GM23338 (cell line): ENCODE measurements around the gene CHCHD3. TPM values are rescaled to one million over a fixed set of nuclear protein-coding genes. Genes with fewer than 3 reads are reported as not detected.

Experiments
- ATAC-seq: fragments of 200-7000 bp; cut with Tn5 transposase; 3 replicates; pipeline ENCODE4 v1.9.1; 2020
- DNase-seq: peaks from one replicate; pipeline ENCODE4 v3.0.0-alpha.2; 2015; ENCODE audit warnings: low spot score
- H2AFZ ChIP-seq: fragments of 200-600 bp; sonication (generic); 2 replicates; pipeline ENCODE4 v1.8.0; 2016; ENCODE audit warnings: antibody characterized with exemption, mild to moderate bottlenecking, moderate library complexity
- H3F3A ChIP-seq: fragments of 200-600 bp; sonication (generic); replicated peaks from 2 replicates; pipeline ENCODE4 v1.8.0; 2017; ENCODE audit warnings: antibody characterized with exemption, mixed run types, low read depth
- H3K27ac ChIP-seq: fragments of 200-600 bp; sonication (generic); 2 replicates; pipeline ENCODE4 v1.6.1; 2016; ENCODE audit warnings: low read depth
- H3K27me3 ChIP-seq: fragments of 200-600 bp; sonication (generic); 2 replicates; pipeline ENCODE4 v1.8.0; 2016; ENCODE audit warnings: mild to moderate bottlenecking, mixed run types, moderate library complexity; ENCODE audit not compliant: insufficient read depth
- H3K36me3 ChIP-seq: fragments of 200-600 bp; sonication (generic); 2 replicates; pipeline ENCODE4 v1.8.0; 2016; ENCODE audit warnings: mild to moderate bottlenecking; ENCODE audit not compliant: insufficient read depth
- H3K4me1 ChIP-seq: fragments of 200-600 bp; sonication (generic); 2 replicates; pipeline ENCODE4 v1.8.0; 2016; ENCODE audit warnings: mild to moderate bottlenecking, moderate library complexity; ENCODE audit not compliant: insufficient read depth
- H3K4me2 ChIP-seq: fragments of 200-600 bp; sonication (generic); 2 replicates; pipeline ENCODE4 v1.7.1; 2017; ENCODE audit warnings: mixed run types
- H3K4me3 ChIP-seq: fragments of 200-600 bp; sonication (generic); 2 replicates; pipeline ENCODE4 v1.6.1; 2016; ENCODE audit warnings: mixed run types
- H3K79me2 ChIP-seq: fragments of 200-600 bp; sonication (generic); replicated peaks from 2 replicates; pipeline ENCODE4 v1.8.0; 2017; ENCODE audit warnings: mild to moderate bottlenecking; ENCODE audit not compliant: insufficient read depth
- H3K9me2 ChIP-seq: fragments of 200-600 bp; sonication (generic); 2 replicates; pipeline ENCODE4 v1.8.0; 2017; ENCODE audit not compliant: insufficient read depth
- H4K20me1 ChIP-seq: fragments of 200-600 bp; sonication (generic); replicated peaks from 2 replicates; pipeline ENCODE4 v1.8.0; 2017; ENCODE audit warnings: mild to moderate bottlenecking; ENCODE audit not compliant: insufficient read depth
- H3K27ac Mint-ChIP-seq: 2 replicates; pipeline ENCODE4 v1.8.0; 2020; ENCODE audit warnings: inconsistent platforms, mild to moderate bottlenecking, moderate library complexity, mixed read lengths
- H3K27me3 Mint-ChIP-seq: 3 replicates; pipeline ENCODE4 v1.8.0; 2022; ENCODE audit warnings: low read depth, mild to moderate bottlenecking, moderate library complexity, mixed read lengths, inconsistent platforms; ENCODE audit not compliant: insufficient read depth, poor library complexity
- H3K36me3 Mint-ChIP-seq: 3 replicates; pipeline ENCODE4 v1.8.0; 2021; ENCODE audit warnings: low read depth, mild to moderate bottlenecking, inconsistent platforms, moderate library complexity, mixed read lengths
- H3K4me1 Mint-ChIP-seq: 3 replicates; pipeline ENCODE4 v1.8.0; 2020; ENCODE audit warnings: mild to moderate bottlenecking, inconsistent platforms, mixed read lengths
- H3K4me3 Mint-ChIP-seq: 3 replicates; pipeline ENCODE4 v1.8.0; 2021; ENCODE audit warnings: moderate library complexity, mild to moderate bottlenecking, inconsistent platforms, mixed read lengths
- H3K9me3 Mint-ChIP-seq: 3 replicates; pipeline ENCODE4 v1.8.0; 2020; ENCODE audit warnings: moderate library complexity, mild to moderate bottlenecking, inconsistent platforms, mixed read lengths
- CREB1 ChIP-seq: fragments of 250-450 bp; sonication (Bioruptor Pico); IDR thresholded peaks from 2 replicates; pipeline ENCODE4 v1.5.0; 2020; ENCODE audit warnings: low read depth, mild to moderate bottlenecking, moderate library complexity
- EZH2phosphoT487 ChIP-seq: fragments of 200-600 bp; sonication (generic); IDR thresholded peaks from one replicate; pipeline ENCODE4 v1.8.1; 2018; ENCODE audit warnings: antibody characterized with exemption; ENCODE audit not compliant: unreplicated experiment
- POLR2AphosphoS5 ChIP-seq: IDR thresholded peaks from 2 replicates; pipeline ENCODE4 v1.6.1; 2016; ENCODE audit warnings: antibody characterized with exemption, low read depth
- REST ChIP-seq: IDR thresholded peaks from one replicate; pipeline ENCODE4 v1.6.1; 2018; ENCODE audit warnings: antibody characterized with exemption; ENCODE audit not compliant: unreplicated experiment
- STAT1 ChIP-seq: IDR thresholded peaks from one replicate; pipeline ENCODE4 v1.6.1; 2016; ENCODE audit warnings: antibody characterized with exemption; ENCODE audit not compliant: unreplicated experiment
- ZNF114 ChIP-seq: fragments of 250-450 bp; sonication (Bioruptor Pico); IDR thresholded peaks from 2 replicates; pipeline ENCODE4 v1.5.0; 2020; ENCODE audit warnings: mild to moderate bottlenecking, moderate library complexity
- ZNF462 ChIP-seq: fragments of 250-450 bp; sonication (Bioruptor Pico); IDR thresholded peaks from 2 replicates; pipeline ENCODE4 v1.5.0; 2020; ENCODE audit warnings: mild to moderate bottlenecking, moderate library complexity
- polyA plus RNA-seq: library from polyadenylated mRNA; unstranded; fragments of >200 nt; fragmentation: Nextera tagmentation; extraction: Ambion mirVana; gene quantifications from 2 replicates; pipeline ENCODE4 v1.2.1, GENCODE V29; 2016
- total RNA-seq: library from RNA; depleted of rRNA; stranded (reverse); fragments of >200 nt; shearing (Covaris generic); gene quantifications from 2 replicates; pipeline ENCODE4 v1.2.3, GENCODE V29; 2014
- TF ChIP-seq, protein P1 (sequence below): IDR thresholded peaks from 2 replicates; pipeline ENCODE4 v1.6.1; 2016; ENCODE audit warnings: antibody characterized with exemption
- TF ChIP-seq, protein P2 (sequence below), 2 experiments: fragments of 200-600 bp in 1 of 2; sonication (generic) in 1 of 2; conservative IDR thresholded peaks; 2 replicates each; pipeline versions ENCODE4 v1.5.1 to v1.6.1; 2016 to 2017; ENCODE audit warnings: antibody characterized with exemption in 2 of 2, low read depth in 2 of 2, mild to moderate bottlenecking in 2 of 2, moderate library complexity in 1 of 2

CHCHD3 gene
- total and polyA plus RNA-seq, 2 experiments from 2014 or later, result 107 to 131 TPM

GRCh38 chr7:133110312-133110711, 28.4 kb upstream of the CHCHD3 start:
- no peak overlapping the region for H2AFZ ChIP-seq
- DNase-seq (no peak), ATAC-seq (no peak)
- H3K27me3 ChIP-seq, result no peaks in the 10 kb centered on the region
- no peak overlapping the region for H3K27ac ChIP-seq
- no peak overlapping the region for H3K4me2 ChIP-seq
- Mint-ChIP-seq H3K4me3 (no peak overlapping the region), H3K27me3 (peaks cover 5% of the 10 kb centered on the region), H3K27ac (no peak overlapping the region), H3K4me1 (peaks cover 12% of the 10 kb centered on the region), H3K9me3 (peaks cover 17% of the 10 kb centered on the region), H3K36me3 (peaks cover 7% of the 10 kb centered on the region; the same call in 1 of the 3 replicates)
- no peak for TF ChIP-seq EZH2phosphoT487
- no peak for TF ChIP-seq STAT1
- no peak for TF ChIP-seq REST
- no peak for TF ChIP-seq POLR2AphosphoS5
- H4K20me1 ChIP-seq, result no peaks in the 10 kb centered on the region
- H3F3A ChIP-seq, result no peaks in the 10 kb centered on the region
- H3K79me2 ChIP-seq, result no peaks in the 10 kb centered on the region
- H3K4me3 ChIP-seq, result no peak overlapping the region
- no peaks in the 10 kb centered on the region; the same call in 1 of the 2 replicates for H3K36me3 ChIP-seq
- 0 out of 2 replicates have a peak, but pooled peaks cover 7% of the 10 kb centered on the region for H3K9me2 ChIP-seq
- H3K4me1 ChIP-seq, result peaks cover 12% of the 10 kb centered on the region

DNA sequence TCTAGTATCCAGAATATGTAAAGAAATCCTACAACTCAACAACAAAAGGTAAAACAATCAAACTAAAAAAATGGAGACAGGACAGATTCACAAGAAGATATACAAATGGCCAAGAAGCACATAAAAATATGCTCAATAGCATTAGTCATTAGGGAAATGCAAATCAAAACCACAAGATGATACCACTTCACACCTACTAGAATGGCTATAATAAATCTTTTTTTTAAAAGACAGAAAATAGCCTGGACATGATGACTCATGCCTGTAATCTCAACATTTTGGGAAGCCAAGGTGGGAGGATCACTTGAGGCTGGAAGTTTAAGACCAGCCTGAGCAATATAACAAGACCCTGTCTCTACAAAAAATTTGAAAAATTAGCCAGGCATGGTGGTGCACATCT, 27.9 kb upstream of the CHCHD3 start:
- Histone ChIP-seq H3K36me3 (no peaks in the 10 kb centered on the region; the same call in 1 of the 2 replicates), H4K20me1 (no peaks in the 10 kb centered on the region), H3K4me3 (no peak overlapping the region), H3K4me1 (peaks cover 11% of the 10 kb centered on the region), H2AFZ (no peak overlapping the region), H3K4me2 (no peak overlapping the region), H3K27ac (no peak overlapping the region), H3K79me2 (no peaks in the 10 kb centered on the region), H3F3A (no peaks in the 10 kb centered on the region), H3K27me3 (no peaks in the 10 kb centered on the region), H3K9me2 (0 out of 2 replicates have a peak, but pooled peaks cover 7% of the 10 kb centered on the region)
- no peak for DNase-seq
- Mint-ChIP-seq H3K36me3 (peaks cover 7% of the 10 kb centered on the region; the same call in 1 of the 3 replicates), H3K4me3 (no peak overlapping the region), H3K27ac (no peak overlapping the region), H3K4me1 (peaks cover 9% of the 10 kb centered on the region), H3K9me3 (peaks cover 17% of the 10 kb centered on the region), H3K27me3 (peaks cover 5% of the 10 kb centered on the region)
- no peak for ATAC-seq
- TF ChIP-seq ZNF462 (CRISPR knock-in tag) (no peak), ZNF114 (no peak), CREB1 (CRISPR knock-in tag) (no peak), STAT1 (no peak)
- TF ChIP-seq, protein P1, sequence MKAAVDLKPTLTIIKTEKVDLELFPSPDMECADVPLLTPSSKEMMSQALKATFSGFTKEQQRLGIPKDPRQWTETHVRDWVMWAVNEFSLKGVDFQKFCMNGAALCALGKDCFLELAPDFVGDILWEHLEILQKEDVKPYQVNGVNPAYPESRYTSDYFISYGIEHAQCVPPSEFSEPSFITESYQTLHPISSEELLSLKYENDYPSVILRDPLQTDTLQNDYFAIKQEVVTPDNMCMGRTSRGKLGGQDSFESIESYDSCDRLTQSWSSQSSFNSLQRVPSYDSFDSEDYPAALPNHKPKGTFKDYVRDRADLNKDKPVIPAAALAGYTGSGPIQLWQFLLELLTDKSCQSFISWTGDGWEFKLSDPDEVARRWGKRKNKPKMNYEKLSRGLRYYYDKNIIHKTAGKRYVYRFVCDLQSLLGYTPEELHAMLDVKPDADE, result no peak
- TF ChIP-seq, protein P2, sequence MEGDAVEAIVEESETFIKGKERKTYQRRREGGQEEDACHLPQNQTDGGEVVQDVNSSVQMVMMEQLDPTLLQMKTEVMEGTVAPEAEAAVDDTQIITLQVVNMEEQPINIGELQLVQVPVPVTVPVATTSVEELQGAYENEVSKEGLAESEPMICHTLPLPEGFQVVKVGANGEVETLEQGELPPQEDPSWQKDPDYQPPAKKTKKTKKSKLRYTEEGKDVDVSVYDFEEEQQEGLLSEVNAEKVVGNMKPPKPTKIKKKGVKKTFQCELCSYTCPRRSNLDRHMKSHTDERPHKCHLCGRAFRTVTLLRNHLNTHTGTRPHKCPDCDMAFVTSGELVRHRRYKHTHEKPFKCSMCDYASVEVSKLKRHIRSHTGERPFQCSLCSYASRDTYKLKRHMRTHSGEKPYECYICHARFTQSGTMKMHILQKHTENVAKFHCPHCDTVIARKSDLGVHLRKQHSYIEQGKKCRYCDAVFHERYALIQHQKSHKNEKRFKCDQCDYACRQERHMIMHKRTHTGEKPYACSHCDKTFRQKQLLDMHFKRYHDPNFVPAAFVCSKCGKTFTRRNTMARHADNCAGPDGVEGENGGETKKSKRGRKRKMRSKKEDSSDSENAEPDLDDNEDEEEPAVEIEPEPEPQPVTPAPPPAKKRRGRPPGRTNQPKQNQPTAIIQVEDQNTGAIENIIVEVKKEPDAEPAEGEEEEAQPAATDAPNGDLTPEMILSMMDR (conservative IDR thresholded peaks at IDR 0.05; ENCODE audit: low read depth in 2 of 2), result no peak
